GM19467 (cell line): Measurements from ENCODE around the gene SLC29A2.

Source experiments
- ATAC-seq: cut with Tn5 transposase; IDR thresholded peaks from one replicate; pipeline ENCODE4 v1.9.1; 2021; ENCODE audit warnings: mild to moderate bottlenecking, moderate library complexity; ENCODE audit not compliant: unreplicated experiment

SLC29A2 gene

DNA sequence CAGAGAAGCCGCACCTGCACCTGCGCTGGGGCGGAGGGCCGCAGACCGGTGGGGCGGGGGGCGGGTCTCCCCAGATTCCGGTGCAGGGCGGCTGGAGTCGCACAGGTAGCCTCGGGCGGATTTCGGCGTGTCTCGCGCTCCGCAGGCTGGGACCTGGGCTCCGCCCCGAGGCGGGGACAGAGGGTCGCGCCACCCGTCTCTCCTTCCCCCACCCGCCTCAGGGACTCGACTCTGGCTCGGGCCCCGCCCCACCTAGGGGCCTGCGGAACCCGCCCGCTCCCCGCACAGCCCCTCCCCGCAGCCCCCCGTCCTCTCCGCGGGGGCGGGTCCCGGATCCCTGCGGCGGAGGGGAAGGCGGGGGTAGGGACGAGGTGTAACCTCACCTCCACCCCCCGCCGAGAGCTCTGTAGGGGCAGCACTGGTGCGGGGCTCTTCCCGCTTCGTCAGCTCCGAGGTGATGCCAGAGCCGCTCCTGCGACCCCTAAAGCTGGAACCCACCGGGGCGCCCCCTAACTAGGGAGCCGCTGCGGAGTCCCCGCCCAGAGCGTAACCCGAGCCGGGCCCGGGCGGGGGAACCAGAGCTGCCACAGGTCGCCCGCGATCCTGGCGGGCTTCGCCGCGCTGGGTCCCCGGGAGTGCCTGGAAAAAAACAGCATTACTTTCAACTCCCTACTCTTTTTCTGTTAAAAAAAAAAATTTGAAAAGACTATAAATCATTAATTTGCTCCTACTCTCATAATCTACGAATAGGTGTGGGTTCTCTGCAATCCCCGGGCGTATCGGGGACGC, at the start of gene SLC29A2:
Gene SLC29A2 (minus strand): TSS at position 134 of the 789 bp plus-strand sequence. CDS start 169 bp downstream, outside the sequence.
- peak; percentile 55 for ATAC-seq

GRCh38 chr11:66420671-66421476, 49.3 kb upstream of the SLC29A2 start, which contains the start of gene NPAS4:
Gene NPAS4, plus strand, starts transcription at chr11:66421035. Its CDS starts 145 bp downstream, at chr11:66421180.
- ATAC-seq, result no peak

DNA sequence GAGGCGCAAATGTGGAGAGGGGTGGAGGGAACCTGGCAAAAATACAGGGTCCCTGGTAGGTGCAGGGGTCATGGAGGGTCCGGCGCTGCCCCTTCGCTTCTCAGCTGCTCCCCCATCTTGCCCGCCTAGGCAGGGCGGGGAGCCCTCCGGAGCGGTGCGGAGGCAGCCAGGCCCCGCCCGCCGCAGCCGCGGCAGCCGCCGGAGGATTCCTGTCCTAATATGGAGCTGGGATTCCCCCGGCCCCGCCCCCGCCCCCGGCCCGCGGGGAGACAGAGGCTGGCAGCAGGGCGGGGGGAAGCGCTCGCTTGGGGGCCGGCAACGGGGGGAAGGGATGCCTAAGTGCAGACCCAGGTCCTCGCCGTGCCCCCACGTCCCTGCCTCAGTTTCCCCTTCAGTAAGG, 48.3 kb upstream of the SLC29A2 start:
- no peak for ATAC-seq

DNA sequence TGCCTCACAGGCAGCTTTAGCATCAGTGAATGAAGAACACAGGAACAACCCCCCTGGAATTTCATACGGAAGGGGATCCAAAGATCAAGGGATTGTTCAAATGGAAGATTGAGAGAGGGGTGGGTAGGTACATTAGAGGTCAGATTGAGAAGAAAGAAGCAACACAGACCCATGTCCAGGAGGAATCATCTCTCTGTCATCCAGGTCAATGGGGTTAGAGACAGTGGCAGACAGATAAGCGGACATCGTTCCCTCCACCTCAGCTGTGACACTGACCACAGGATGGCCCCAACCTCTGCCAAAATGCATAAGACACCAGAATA, 47.4 kb upstream of the SLC29A2 start:
- ATAC-seq, result no peak

DNA sequence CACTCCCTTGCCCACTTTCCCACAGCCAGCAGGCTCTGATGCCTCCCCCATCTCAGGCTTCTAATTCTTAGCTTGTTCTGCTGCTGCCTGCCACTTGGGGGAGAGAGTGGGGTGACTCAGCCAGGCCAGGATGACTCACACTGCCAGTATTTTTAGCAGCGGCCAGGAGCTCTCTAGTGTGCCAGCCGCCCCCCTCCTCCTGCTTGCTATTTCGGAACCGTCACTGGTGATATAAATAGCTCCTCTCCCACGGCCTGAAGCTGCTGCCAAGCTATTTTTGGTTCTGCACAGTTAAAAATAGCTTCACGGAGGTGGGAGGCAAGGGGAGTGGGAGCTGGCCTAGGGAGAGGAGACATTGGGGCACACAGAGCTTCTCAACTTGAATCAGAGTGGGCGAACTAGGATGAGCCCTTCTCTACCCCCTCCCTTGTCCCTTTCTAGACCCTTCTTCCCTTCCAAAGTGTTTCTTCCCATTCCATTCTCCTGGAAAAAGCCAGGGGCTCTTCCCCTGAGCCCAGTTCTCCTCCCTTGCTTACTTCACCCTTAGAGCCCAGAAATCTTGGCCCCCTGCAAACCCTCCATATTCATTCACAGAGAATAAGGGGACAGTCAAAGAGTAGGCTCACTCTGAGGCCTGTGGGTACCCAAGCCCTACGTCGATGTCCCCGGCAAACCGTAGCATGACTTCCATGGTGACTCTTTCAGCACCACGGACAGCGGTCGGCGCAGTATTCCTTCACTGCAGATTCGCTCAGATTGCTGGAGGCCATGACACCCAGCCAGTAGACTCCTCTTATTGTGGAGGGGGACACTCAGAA, 46.8 kb upstream of the SLC29A2 start:
- no peak for ATAC-seq

- no peak for ATAC-seq
Measured at GRCh38 chr11:66417000-66417399, 45.4 kb upstream of the SLC29A2 start.

GRCh38 chr11:66415423-66415822, 43.9 kb upstream of the SLC29A2 start:
- no peak for ATAC-seq

DNA sequence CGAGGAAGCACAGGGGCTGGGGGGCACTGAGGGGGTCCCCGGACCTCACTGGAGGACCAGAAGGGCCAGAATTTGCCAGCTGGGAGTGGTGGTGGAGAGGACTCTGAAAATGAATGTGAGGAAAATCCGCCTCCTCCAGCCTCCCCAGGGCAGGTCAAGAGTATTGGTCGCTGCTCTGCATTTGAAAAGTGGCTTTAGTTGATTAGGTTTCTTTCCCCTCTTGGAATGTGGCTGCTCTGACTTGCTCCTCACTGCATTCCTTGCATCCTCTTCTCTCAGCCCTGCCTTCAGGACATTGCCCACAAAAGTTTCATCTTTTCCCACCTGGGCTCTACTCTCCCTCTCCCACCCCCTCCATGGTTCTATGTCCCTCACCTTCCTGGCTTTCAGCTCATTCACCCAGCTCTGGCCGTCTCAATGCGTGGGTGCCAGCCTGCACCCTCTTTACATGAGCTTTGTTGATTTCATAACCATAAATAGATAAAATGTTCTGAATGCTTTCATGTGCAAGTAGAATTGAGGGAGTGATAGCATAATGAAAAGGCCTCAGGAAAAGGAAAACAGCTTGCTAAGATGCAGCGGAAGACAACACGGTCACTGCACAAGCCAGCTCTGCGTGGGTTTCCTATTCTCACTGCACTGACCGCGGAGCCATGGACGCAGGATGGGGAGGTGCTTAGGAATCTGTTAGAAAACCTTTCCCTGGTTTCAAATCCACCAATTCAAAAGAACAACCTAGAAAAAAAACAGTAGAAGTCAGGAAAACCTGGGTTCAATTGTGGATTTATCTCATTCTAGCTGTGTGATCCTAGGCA, 42.8 kb upstream of the SLC29A2 start:
- no peak for ATAC-seq

- no peak for ATAC-seq
Measured at GRCh38 chr11:66413167-66413566, 41.6 kb upstream of the SLC29A2 start.

GRCh38 chr11:66412110-66412509, 40.5 kb upstream of the SLC29A2 start:
- no peak for ATAC-seq

- ATAC-seq, result no peak
Measured at GRCh38 chr11:66411323-66411722, 39.8 kb upstream of the SLC29A2 start.

DNA sequence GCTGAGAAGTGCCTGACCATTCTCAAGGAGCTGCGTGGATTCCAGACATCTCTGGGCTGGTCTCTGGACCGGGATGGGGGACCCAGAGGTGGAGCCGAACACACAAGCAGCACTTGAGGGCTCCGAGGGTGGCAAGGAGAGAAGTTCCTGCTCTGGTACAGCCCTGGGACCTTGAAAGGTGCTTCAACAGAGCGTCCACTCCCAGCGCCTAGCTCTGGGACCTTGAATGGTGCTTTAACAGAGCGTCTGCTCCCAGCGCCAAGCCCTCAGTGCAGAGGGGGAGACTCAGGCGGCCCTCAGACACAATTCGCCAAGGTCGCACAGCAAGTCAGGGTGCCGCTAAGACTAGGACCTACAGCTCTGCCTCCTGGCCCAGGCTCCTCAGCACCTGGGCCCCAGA, 38.6 kb upstream of the SLC29A2 start:
- no peak for ATAC-seq

DNA sequence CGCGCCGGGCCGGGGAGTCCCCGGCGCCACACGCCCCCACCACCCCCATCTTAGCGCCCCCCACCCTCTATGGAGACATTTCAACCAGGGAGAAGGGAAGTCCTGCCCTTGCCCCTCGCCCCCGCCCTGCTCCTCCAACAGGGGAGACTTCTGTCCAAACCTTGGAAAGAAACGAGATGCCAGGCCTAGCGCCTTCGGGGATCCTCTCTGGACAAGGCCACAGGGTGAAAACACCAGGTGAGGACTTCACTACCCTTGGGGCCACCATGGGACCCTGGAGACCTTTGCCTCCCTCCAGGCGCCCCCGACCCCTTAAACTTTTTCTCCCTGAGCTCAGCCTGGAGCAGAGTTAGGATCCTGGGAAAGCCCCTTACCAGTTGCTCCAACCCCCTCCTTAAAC, 37.7 kb upstream of the SLC29A2 start:
- no peak for ATAC-seq

DNA sequence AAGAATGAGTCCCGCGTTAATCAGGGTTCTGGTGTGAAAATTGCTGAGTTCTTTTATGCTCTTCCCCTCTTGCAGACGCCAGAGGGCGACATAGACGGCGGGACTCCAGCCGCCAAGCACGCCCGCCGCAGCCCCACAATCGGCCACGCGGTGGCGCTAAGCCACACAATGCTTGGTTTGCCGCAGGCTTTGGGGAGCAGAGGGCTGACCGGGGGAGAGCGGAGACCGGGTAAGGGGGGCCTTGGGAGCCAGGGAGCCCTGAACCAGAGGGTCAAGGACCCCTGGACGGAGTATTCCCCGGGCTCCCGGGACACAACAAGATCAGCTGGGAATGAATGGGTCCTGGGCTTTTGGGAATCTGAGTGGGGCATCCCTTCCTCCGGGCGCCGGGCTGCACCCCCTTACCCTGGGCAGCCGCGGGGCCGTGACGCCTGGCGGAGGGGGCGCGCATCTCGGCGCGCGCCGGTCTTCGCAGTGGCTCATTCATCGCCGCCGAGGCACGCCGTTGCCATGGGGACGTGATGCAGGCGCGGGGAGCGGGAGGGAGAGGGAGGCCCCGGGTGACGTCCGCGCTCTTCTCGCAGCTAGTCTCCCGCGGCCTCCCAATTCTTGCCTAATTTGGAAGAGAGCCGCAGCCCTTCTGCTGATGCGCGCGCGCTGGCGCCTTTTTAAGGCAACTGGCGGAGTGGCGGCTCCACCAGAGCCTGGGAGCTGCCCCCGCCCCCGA, 37.1 kb upstream of the SLC29A2 start:
- peak; percentile 62 for ATAC-seq

GRCh38 chr11:66407651-66408050, 36.1 kb upstream of the SLC29A2 start:
- no peak for ATAC-seq

- ATAC-seq, result no peak
Measured at GRCh38 chr11:66393954-66394353, 22.4 kb upstream of the SLC29A2 start.

DNA sequence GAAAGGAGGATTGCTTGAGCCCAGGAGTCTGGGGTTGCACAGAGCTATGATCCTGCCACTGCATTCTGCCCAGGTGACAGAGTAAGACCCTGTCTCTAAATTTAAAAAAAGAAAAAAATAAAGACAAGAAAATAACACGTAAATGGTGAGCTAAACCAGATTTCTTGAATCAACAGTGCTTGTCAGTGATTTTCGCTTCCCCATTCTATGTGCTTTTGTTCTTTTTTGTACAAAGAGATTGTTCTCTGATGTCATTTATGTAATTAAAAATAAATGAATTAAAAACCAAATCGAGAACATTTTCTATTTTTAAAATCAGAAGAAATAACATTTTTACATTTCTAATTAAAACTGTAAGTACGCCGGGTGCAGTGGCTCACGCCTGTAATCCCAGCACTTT, 19.8 kb upstream of the SLC29A2 start:
- ATAC-seq, result no peak

DNA sequence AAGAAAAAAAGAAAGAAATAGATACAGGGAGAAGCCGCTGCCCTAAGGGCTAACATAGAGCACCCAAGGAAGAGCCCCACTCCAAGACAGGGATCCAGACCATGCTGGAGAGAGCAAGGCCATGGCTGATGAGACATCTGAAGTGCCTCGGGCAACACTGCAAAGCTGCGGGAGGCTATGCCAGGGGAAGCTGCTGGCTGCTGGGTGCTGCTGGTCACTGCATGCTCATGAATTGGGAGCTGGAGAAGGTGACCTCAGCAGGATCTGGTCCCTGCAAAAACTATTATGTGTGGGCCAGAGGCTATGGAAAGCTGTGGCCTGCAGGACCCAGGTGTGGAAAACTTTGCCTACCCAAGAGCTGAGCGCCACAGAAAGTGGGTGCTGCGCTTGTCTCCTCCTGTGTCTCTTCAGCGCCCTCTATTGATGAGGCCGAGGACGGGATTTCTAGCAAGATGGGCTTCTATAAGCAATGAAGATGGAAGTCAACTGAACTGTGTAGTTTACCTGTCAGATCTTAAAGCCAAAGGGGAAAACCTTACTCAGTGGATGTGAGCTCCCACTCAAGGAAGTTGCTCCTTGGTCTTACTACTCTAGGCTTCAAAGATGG, 17.3 kb upstream of the SLC29A2 start:
- no peak for ATAC-seq
